IMR-90 (cell line): ENCODE data around the gene SCNM1. TPM values are rescaled to one million over a fixed set of nuclear protein-coding genes. Genes with fewer than 3 reads are reported as not detected.

Experiments
- ATAC-seq: fragments of 200-7000 bp; cut with Tn5 transposase; 2 replicates; pipeline ENCODE4 v1.9.1; 2020; ENCODE audit warnings: low read depth, mild to moderate bottlenecking, moderate library complexity
- BruUV-seq: library from RNA; stranded (reverse); fragments of 400-500 nt; replicated peaks from 2 replicates; lab custom pipeline; 2021; lab: Mats Ljungman, UMichigan
- CTCF ChIA-PET: fragments of 300-600 bp; formaldehyde crosslinking; extraction: SDS; loops from one replicate; lab custom pipeline; 2021; ENCODE audit warnings: antibody characterized with exemption; lab: Yijun Ruan, JAX
- POLR2A ChIA-PET: fragments of 300-600 bp; sonication (Branson Sonifier 250); formaldehyde crosslinking; loops from one replicate; lab custom pipeline; 2022; ENCODE audit warnings: antibody characterized with exemption; ENCODE audit not compliant: unreplicated experiment; lab: Charles Lee
- DNase-seq: peaks from one replicate; pipeline ENCODE4 v3.0.0; 2013
- H2AFZ ChIP-seq: replicated peaks from 2 replicates; pipeline ENCODE3; 2013; ENCODE audit warnings: low read length, mild to moderate bottlenecking; ENCODE audit not compliant: poor library complexity
- H2AK5ac ChIP-seq: 2 replicates; pipeline ENCODE4 v1.6.1; 2013; ENCODE audit warnings: low read depth, low read length, inconsistent platforms
- H2AK9ac ChIP-seq: replicated peaks from 2 replicates; pipeline ENCODE3; 2013; ENCODE audit warnings: mild to moderate bottlenecking, low read depth, low read length, moderate library complexity; ENCODE audit not compliant: poor library complexity
- H2BK120ac ChIP-seq: 2 replicates; pipeline ENCODE4 v1.6.1; 2013; ENCODE audit warnings: low read depth, low read length, inconsistent platforms
- H2BK15ac ChIP-seq: 3 replicates; pipeline ENCODE4 v1.6.1; 2013; ENCODE audit warnings: low read depth, low read length, inconsistent platforms
- H2BK20ac ChIP-seq: 2 replicates; pipeline ENCODE4 v1.6.1; 2013; ENCODE audit warnings: low read depth, mild to moderate bottlenecking, inconsistent platforms, low read length, moderate library complexity
- H2BK5ac ChIP-seq: 2 replicates; pipeline ENCODE4 v1.6.1; 2013; ENCODE audit warnings: mild to moderate bottlenecking, low read depth, low read length, inconsistent platforms; ENCODE audit not compliant: poor library complexity, severe bottlenecking
- H3K14ac ChIP-seq: replicated peaks from 2 replicates; pipeline ENCODE4 v1.6.1; 2013; ENCODE audit warnings: low read depth, low read length, inconsistent platforms
- H3K18ac ChIP-seq: 2 replicates; pipeline ENCODE4 v1.6.1; 2013; ENCODE audit warnings: low read depth, low read length, control low read depth
- H3K23ac ChIP-seq: 2 replicates; pipeline ENCODE4 v1.6.1; 2013; ENCODE audit warnings: low read depth, low read length, inconsistent platforms
- H3K27ac ChIP-seq: 2 replicates; pipeline ENCODE4 v1.5.1; 2013; ENCODE audit warnings: mild to moderate bottlenecking, control low read depth, low read length; ENCODE audit not compliant: insufficient read depth
- H3K27me3 ChIP-seq: 2 replicates; pipeline ENCODE4 v1.6.1; 2013; ENCODE audit warnings: low read length; ENCODE audit not compliant: control insufficient read depth, insufficient read depth
- H3K36me3 ChIP-seq: 2 replicates; pipeline ENCODE4 v1.6.1; 2013; ENCODE audit warnings: low read length, mixed read lengths; ENCODE audit not compliant: control insufficient read depth, insufficient read depth
- H3K4ac ChIP-seq: 2 replicates; pipeline ENCODE4 v1.6.1; 2013; ENCODE audit warnings: low read depth, low read length, inconsistent platforms
- H3K4me1 ChIP-seq: 2 replicates; pipeline ENCODE4 v1.6.1; 2013; ENCODE audit warnings: low read length, mixed read lengths; ENCODE audit not compliant: control insufficient read depth, insufficient read depth
- H3K4me2 ChIP-seq: 2 replicates; pipeline ENCODE4 v1.6.1; 2013; ENCODE audit warnings: low read depth, mild to moderate bottlenecking, control low read depth, low read length, moderate library complexity
- H3K4me3 ChIP-seq: 2 replicates; pipeline ENCODE4 v1.5.1; 2013; ENCODE audit warnings: low read depth, mild to moderate bottlenecking, control low read depth, low read length, moderate library complexity; ENCODE audit not compliant: insufficient read depth
- H3K56ac ChIP-seq: 2 replicates; pipeline ENCODE4 v1.6.1; 2013; ENCODE audit warnings: low read length, inconsistent platforms; ENCODE audit not compliant: insufficient read depth; ENCODE audit errors: extremely low read depth
- H3K79me1 ChIP-seq, 2 experiments: 2 replicates each; pipeline ENCODE4 v1.6.1; 2013; ENCODE audit warnings: low read length in 2 of 2, inconsistent platforms in 1 of 2, low read depth in 1 of 2
- H3K9ac ChIP-seq: 2 replicates; pipeline ENCODE4 v1.6.1; 2013; ENCODE audit warnings: low read depth, low read length, control low read depth
- H3K9me1 ChIP-seq: 2 replicates; pipeline ENCODE4 v1.6.1; 2013; ENCODE audit warnings: low read length, inconsistent platforms; ENCODE audit not compliant: insufficient read depth
- H3K9me3 ChIP-seq: 2 replicates; pipeline ENCODE4 v1.6.1; 2013; ENCODE audit warnings: low read length; ENCODE audit not compliant: control insufficient read depth, insufficient read depth
- H4K20me1 ChIP-seq: 2 replicates; pipeline ENCODE4 v1.6.1; 2013; ENCODE audit warnings: low read length, inconsistent platforms; ENCODE audit not compliant: insufficient read depth
- H4K5ac ChIP-seq: 2 replicates; pipeline ENCODE4 v1.6.1; 2013; ENCODE audit warnings: mild to moderate bottlenecking, low read depth, low read length, control low read depth
- H4K8ac ChIP-seq, 2 experiments: 2 replicates each; pipeline ENCODE4 v1.6.1; 2013; ENCODE audit warnings: low read depth in 2 of 2, low read length in 2 of 2, control low read depth in 1 of 2, inconsistent platforms in 1 of 2
- H4K91ac ChIP-seq: 2 replicates; pipeline ENCODE4 v1.6.1; 2013; ENCODE audit warnings: low read depth, low read length, inconsistent platforms; ENCODE audit not compliant: insufficient read depth
- BHLHE40 ChIP-seq: fragments of 150-350 bp; IDR thresholded peaks from 2 replicates; pipeline ENCODE4 v1.6.1; 2016; ENCODE audit warnings: mild to moderate bottlenecking, low read depth, low read length
- CEBPB ChIP-seq: IDR thresholded peaks from 2 replicates; pipeline ENCODE4 v1.6.1; 2012; ENCODE audit warnings: low read depth, low read length, improper control_type of control experiment
- CHD1 ChIP-seq: IDR thresholded peaks from 2 replicates; pipeline ENCODE4 v1.6.1; 2012; ENCODE audit warnings: low read depth, low read length, improper control_type of control experiment
- FOS ChIP-seq: fragments of 150-350 bp; IDR thresholded peaks from 2 replicates; pipeline ENCODE4 v1.6.1; 2016; ENCODE audit warnings: low read depth, low read length
- MAFK ChIP-seq: IDR thresholded peaks from 2 replicates; pipeline ENCODE4 v1.6.1; 2012; ENCODE audit warnings: low read depth, low read length, improper control_type of control experiment
- MAZ ChIP-seq: IDR thresholded peaks from 2 replicates; pipeline ENCODE4 v1.6.1; 2012; ENCODE audit warnings: low read depth, mild to moderate bottlenecking, low read length, improper control_type of control experiment, moderate library complexity, borderline replicate concordance
- MXI1 ChIP-seq: IDR thresholded peaks from 2 replicates; pipeline ENCODE4 v1.6.1; 2012; ENCODE audit warnings: low read depth, mild to moderate bottlenecking, low read length, moderate library complexity, borderline replicate concordance
- NFE2L2 ChIP-seq: fragments of 150-350 bp; IDR thresholded peaks from 2 replicates; pipeline ENCODE4 v1.6.1; 2016; ENCODE audit warnings: low read depth, mild to moderate bottlenecking, low read length
- POLR2A ChIP-seq: IDR thresholded peaks from 2 replicates; pipeline ENCODE4 v1.6.1; 2012; ENCODE audit warnings: mild to moderate bottlenecking, low read depth, low read length
- RAD21 ChIP-seq: IDR thresholded peaks from 2 replicates; pipeline ENCODE4 v1.6.1; 2012; ENCODE audit warnings: low read length, improper control_type of control experiment
- RCOR1 ChIP-seq: IDR thresholded peaks from 2 replicates; pipeline ENCODE4 v1.6.1; 2012; ENCODE audit warnings: mild to moderate bottlenecking, low read length, improper control_type of control experiment; ENCODE audit not compliant: insufficient replicate concordance
- RFX5 ChIP-seq: IDR thresholded peaks from 2 replicates; pipeline ENCODE4 v1.8.0; 2012; ENCODE audit warnings: low read depth, mild to moderate bottlenecking, low read length, moderate library complexity
- SMC3 ChIP-seq: fragments of 150-350 bp; IDR thresholded peaks from 2 replicates; pipeline ENCODE4 v1.6.1; 2016; ENCODE audit warnings: low read depth, mild to moderate bottlenecking, antibody characterized with exemption, low read length, moderate library complexity
- WGBS, 2 experiments: methylation state at CpG; one replicate each; pipeline versions ENCODE4 v1.1.5 to v1.1.7; 2013; ENCODE audit warnings: missing lambda C conversion rate in 2 of 2; ENCODE audit not compliant: insufficient read length in 1 of 2; ENCODE audit errors: extremely low coverage in 2 of 2; 5-methylcytosine and 5-hydroxymethylcytosine counted together
- dilution Hi-C: fragments of 300-500 bp; cut with HindIII; formaldehyde crosslinking; loops from one replicate; pipeline ENCODE4 v1.14.3; 2018; ENCODE audit warnings: low sequenced_read_pairs; ENCODE audit not compliant: unreplicated experiment
- in situ Hi-C: fragments of 300-500 bp; cut with MboI; formaldehyde crosslinking; loops from 3 replicates; pipeline ENCODE4 v1.14.3; 2019; ENCODE audit warnings: low sequenced_read_pairs, inconsistent platforms, mixed read lengths
- intact Hi-C: fragments of 100-400 bp; cut with micrococcal nuclease; formaldehyde crosslinking; loops from 2 replicates; pipeline ENCODE4 v1.10.0; 2022
- polyA plus RNA-seq, 3 experiments: library from polyadenylated mRNA; depleted of rRNA; stranded (reverse); fragments of >200 nt; gene quantifications; 2 replicates each; pipeline ENCODE4 v1.2.3, GENCODE V29; 2012; ENCODE audit warnings: low replicate concordance in 1 of 3
- total RNA-seq: library from RNA; depleted of rRNA; stranded (reverse); fragments of >200 nt; gene quantifications from 2 replicates; pipeline ENCODE4 v1.2.3, GENCODE V29; 2012
- TF ChIP-seq, protein P1 (sequence below): fragments of 150-350 bp; IDR thresholded peaks from 2 replicates; pipeline ENCODE4 v1.6.1; 2016; ENCODE audit warnings: low read depth, mild to moderate bottlenecking, low read length, moderate library complexity, borderline replicate concordance
- TF ChIP-seq, protein P2 (sequence below): fragments of 150-350 bp; IDR thresholded peaks from 2 replicates; pipeline ENCODE4 v1.6.1; 2017; ENCODE audit warnings: mild to moderate bottlenecking, antibody characterized with exemption, low read length, low read depth

The SCNM1 gene
- total and polyA plus RNA-seq, 2 of the 4 experiments (the other 2 are of a cell fraction) = 27.4 to 33.2 TPM

DNA sequence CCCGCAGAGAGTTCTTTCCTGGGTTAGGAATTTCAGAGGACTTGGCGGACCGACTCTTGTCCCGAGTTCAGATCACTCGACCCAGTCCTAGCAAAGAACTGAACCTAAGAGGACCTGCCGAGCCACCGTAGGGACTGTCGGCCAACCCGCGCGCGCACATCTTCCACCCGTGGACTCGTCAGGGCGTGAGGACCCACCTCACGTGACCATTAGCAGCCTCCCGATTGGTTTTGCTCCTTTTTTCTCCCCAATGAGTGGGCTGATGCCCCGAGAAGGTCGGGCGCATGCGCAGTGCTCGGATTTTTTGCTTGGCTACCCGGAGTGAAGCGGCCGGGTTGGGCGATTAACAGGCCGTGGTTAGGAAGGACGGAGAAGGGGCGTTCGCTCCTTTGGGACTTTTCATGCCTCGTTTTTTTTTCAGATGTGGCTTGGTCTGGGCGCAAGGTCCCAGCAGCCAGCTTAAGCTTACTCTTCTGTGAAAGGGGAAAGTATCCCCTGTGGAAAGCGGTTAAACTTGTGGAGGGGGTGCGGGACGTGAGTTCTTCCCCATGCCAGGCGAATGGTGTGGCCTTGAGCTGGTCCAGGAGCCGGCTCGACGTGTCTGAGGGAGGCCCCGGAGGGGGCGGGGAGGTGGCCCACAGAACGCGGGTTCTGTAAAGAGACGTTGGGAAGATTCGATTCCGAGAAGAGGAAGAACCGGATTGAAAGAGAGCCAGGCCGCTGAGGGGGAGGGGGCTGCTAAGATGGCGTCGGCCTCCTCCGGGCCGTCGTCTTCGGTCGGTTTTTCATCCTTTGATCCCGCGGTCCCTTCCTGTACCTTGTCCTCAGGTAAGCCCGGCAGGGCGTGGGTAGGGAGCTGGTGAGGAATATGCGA is 32.5 kb downstream of the SCNM1 start, which contains the start of gene PIP5K1A:
TSS of gene PIP5K1A (plus strand) at position 299 of the 874 bp plus-strand sequence. CDS start at position 744, 445 bp downstream.
- peak within 1 kb of the TSS; percentile 99 for H3K23ac ChIP-seq
- peak within 1 kb of the TSS; percentile 98 for H3K4me2 ChIP-seq
- peaks cover 5% of the 10 kb centered on the region; the same call in 1 of the 2 replicates for H3K4me1 ChIP-seq
- WGBS, 2 experiments = 0% methylated on average over 24 of the region's 60 CpGs; no CpG with 5 or more reads in 1 of the 2 experiments
- peak within 1 kb of the TSS; percentile 26; the same call in 1 of the 2 replicates for H2BK20ac ChIP-seq
- intact Hi-C loops = loop anchor here (5.0 kb wide), 2 partner anchors 144 to 539 kb away; no protein-coding TSS in a partner anchor
- no TSS peak for BruUV-seq
- peak within 1 kb of the TSS; percentile 99 for H3K4ac ChIP-seq
- H4K20me1 ChIP-seq = peaks cover 37% of the 10 kb centered on the region
- POLR2A ChIA-PET = no interaction called here
- peak within 1 kb of the TSS; percentile 96 for H3K27ac ChIP-seq
- H4K5ac ChIP-seq = peak within 1 kb of the TSS; percentile 96
- peak within 1 kb of the TSS; percentile 100 for H2AK9ac ChIP-seq
- H3K9me3 ChIP-seq = no peaks in the 10 kb centered on the region
- DNase-seq (peak; percentile 97), ATAC-seq (peak; percentile 86)
- peak within 1 kb of the TSS; percentile 96 to 97 for H4K8ac ChIP-seq
- in situ Hi-C loops = loop anchor here (5.0 to 10.0 kb wide), 2 partner anchors 54 to 206 kb away; partner anchors contain the start of gene PSMD4
- peak within 1 kb of the TSS; percentile 91 for H3K56ac ChIP-seq
- H3K18ac ChIP-seq = peak within 1 kb of the TSS; percentile 92
- H2BK15ac ChIP-seq = peak within 1 kb of the TSS; percentile 79; the same call in 2 of the 3 replicates
- peak within 1 kb of the TSS; percentile 83 for H2AFZ ChIP-seq
- H3K4me3 ChIP-seq = peak within 1 kb of the TSS; percentile 98
- CTCF ChIA-PET = interaction anchor here (0.5 kb wide), 1 partner anchor 64 kb away, joined by 3 read pairs; no protein-coding TSS in a partner anchor
- peaks cover 7% of the 10 kb centered on the region; the same call in 1 of the 2 replicates for H3K9me1 ChIP-seq
- H4K91ac ChIP-seq = peak within 1 kb of the TSS; percentile 98
- H2BK120ac ChIP-seq = peak within 1 kb of the TSS; percentile 81
- H2AK5ac ChIP-seq = peak within 1 kb of the TSS; percentile 100
- peaks cover 7 to 24% of the 10 kb centered on the region in 2 experiments; a peak in 3 of 4 replicates for H3K79me1 ChIP-seq
- H3K36me3 ChIP-seq = peaks cover 9% of the 10 kb centered on the region
- H3K14ac ChIP-seq = peak within 1 kb of the TSS; percentile 100
- peak within 1 kb of the TSS; percentile 97 for H3K9ac ChIP-seq
- no peaks in the 10 kb centered on the region for H3K27me3 ChIP-seq
- peak within 1 kb of the TSS; percentile 89 for H2BK5ac ChIP-seq
- dilution Hi-C loops = no loop called here
- TF ChIP-seq NFE2L2 = no peak
- TF ChIP-seq MAZ = peak; percentile 3; the same call in 1 of the 2 replicates
- TF ChIP-seq, protein P1, sequence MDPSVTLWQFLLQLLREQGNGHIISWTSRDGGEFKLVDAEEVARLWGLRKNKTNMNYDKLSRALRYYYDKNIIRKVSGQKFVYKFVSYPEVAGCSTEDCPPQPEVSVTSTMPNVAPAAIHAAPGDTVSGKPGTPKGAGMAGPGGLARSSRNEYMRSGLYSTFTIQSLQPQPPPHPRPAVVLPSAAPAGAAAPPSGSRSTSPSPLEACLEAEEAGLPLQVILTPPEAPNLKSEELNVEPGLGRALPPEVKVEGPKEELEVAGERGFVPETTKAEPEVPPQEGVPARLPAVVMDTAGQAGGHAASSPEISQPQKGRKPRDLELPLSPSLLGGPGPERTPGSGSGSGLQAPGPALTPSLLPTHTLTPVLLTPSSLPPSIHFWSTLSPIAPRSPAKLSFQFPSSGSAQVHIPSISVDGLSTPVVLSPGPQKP = no peak
- no peak for TF ChIP-seq RAD21
- 0 out of 2 replicates have a peak, but pooled peaks have one; percentile 14 for TF ChIP-seq FOS
- no peak for TF ChIP-seq CHD1
- no peak for TF ChIP-seq MXI1
- peak; percentile 65; the same call in 1 of the 2 replicates for TF ChIP-seq BHLHE40
- no peak for TF ChIP-seq RCOR1
- no peak for TF ChIP-seq SMC3
- no peak for TF ChIP-seq MAFK
- TF ChIP-seq CEBPB = no peak
- peak; percentile 88 for TF ChIP-seq POLR2A
- TF ChIP-seq, protein P2, sequence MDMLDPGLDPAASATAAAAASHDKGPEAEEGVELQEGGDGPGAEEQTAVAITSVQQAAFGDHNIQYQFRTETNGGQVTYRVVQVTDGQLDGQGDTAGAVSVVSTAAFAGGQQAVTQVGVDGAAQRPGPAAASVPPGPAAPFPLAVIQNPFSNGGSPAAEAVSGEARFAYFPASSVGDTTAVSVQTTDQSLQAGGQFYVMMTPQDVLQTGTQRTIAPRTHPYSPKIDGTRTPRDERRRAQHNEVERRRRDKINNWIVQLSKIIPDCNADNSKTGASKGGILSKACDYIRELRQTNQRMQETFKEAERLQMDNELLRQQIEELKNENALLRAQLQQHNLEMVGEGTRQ = peak; percentile 99
- no peak for TF ChIP-seq RFX5
